Type B pancreatic cell (in vitro differentiated cells): ENCODE measurements around the gene TRIO. TPM values are rescaled to one million over a fixed set of nuclear protein-coding genes. Genes with fewer than 3 reads are reported as not detected.

Experiments
- DNase-seq: peaks from one replicate; pipeline ENCODE4 v3.0.0; 2021; ENCODE audit warnings: mixed read lengths; ENCODE audit not compliant: unreplicated experiment; ENCODE audit errors: extremely low spot score
- H3K27ac Mint-ChIP-seq: 2 replicates; pipeline ENCODE4 v1.8.0; 2021; ENCODE audit warnings: mild to moderate bottlenecking, mixed read lengths
- H3K27me3 Mint-ChIP-seq: 2 replicates; pipeline ENCODE4 v1.8.0; 2021; ENCODE audit warnings: mixed read lengths
- H3K36me3 Mint-ChIP-seq: 2 replicates; pipeline ENCODE4 v1.8.0; 2021; ENCODE audit warnings: mixed read lengths
- H3K4me1 Mint-ChIP-seq: one replicate; pipeline ENCODE4 v1.8.0; 2021; ENCODE audit warnings: mixed read lengths; ENCODE audit not compliant: unreplicated experiment
- H3K4me3 Mint-ChIP-seq: 2 replicates; pipeline ENCODE4 v1.8.0; 2021; ENCODE audit warnings: mild to moderate bottlenecking, mixed read lengths
- H3K9me3 Mint-ChIP-seq: 2 replicates; pipeline ENCODE4 v1.8.0; 2021; ENCODE audit warnings: mixed read lengths
- CTCF ChIP-seq: fragments of 200-600 bp; sonication (generic); conservative IDR thresholded peaks from 2 replicates; pipeline ENCODE4 v1.5.0; 2021; ENCODE audit warnings: antibody characterized with exemption, mild to moderate bottlenecking
- total RNA-seq: library from RNA; stranded (reverse); gene quantifications from 2 replicates; pipeline ENCODE4 v1.2.1, GENCODE V29; 2021; ENCODE audit warnings: low replicate concordance

TRIO gene
- total RNA-seq, 1 donor from 2014 or later: 145 TPM

DNA sequence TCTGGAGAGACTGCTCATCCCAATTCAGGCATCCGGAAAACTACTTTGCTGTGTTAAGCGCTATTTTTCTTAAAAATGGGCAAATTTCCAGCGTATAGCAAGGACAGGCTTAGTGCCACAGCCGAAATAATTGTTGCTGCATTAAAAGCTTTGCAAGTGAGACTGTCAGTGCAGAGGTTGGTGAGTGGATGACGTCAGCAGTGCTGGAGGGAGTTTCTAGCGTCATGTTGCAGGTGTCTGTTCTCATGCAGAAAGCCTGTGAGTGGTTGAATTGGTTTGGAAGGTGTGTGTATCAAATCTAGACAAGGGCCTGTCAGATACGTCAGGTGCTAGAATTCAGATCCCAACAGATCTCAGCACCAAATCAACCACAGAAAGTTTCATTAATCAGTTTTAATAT, 204.4 kb downstream of the TRIO start:
- H3K4me1 Mint-ChIP-seq: peaks cover 11% of the 10 kb centered on the region
- TF ChIP-seq CTCF: no peak

GRCh38 chr5:14348142-14348541, 205.0 kb downstream of the TRIO start:
- no peak for TF ChIP-seq CTCF
- H3K4me1 Mint-ChIP-seq: peaks cover 11% of the 10 kb centered on the region
- no peak for DNase-seq
- no peaks in the 10 kb centered on the region for H3K27me3 Mint-ChIP-seq
- peaks cover 32% of the 10 kb centered on the region for H3K36me3 Mint-ChIP-seq
- no peak overlapping the region for H3K27ac Mint-ChIP-seq
- no peaks in the 10 kb centered on the region for H3K9me3 Mint-ChIP-seq
- no peak overlapping the region for H3K4me3 Mint-ChIP-seq

More for the DNA sequence above, 204.4 kb downstream of the TRIO start:
- DNase-seq: no peak
- H3K27me3 Mint-ChIP-seq: no peaks in the 10 kb centered on the region
- H3K36me3 Mint-ChIP-seq: peaks cover 34% of the 10 kb centered on the region
- H3K27ac Mint-ChIP-seq: no peak overlapping the region
- no peaks in the 10 kb centered on the region for H3K9me3 Mint-ChIP-seq
- no peak overlapping the region for H3K4me3 Mint-ChIP-seq

GRCh38 chr5:14349029-14349428, 205.9 kb downstream of the TRIO start:
- no peak overlapping the region for H3K27ac Mint-ChIP-seq
- H3K4me3 Mint-ChIP-seq: no peak overlapping the region
- no peak for TF ChIP-seq CTCF
- no peaks in the 10 kb centered on the region for H3K27me3 Mint-ChIP-seq
- H3K4me1 Mint-ChIP-seq: peaks cover 11% of the 10 kb centered on the region
- no peaks in the 10 kb centered on the region for H3K9me3 Mint-ChIP-seq
- no peak for DNase-seq
- H3K36me3 Mint-ChIP-seq: peaks cover 28% of the 10 kb centered on the region

GRCh38 chr5:14351086-14351661, 208.0 kb downstream of the TRIO start:
- no peak for TF ChIP-seq CTCF
- peaks cover 18% of the 10 kb centered on the region for H3K36me3 Mint-ChIP-seq
- H3K4me3 Mint-ChIP-seq: no peak overlapping the region
- no peaks in the 10 kb centered on the region for H3K9me3 Mint-ChIP-seq
- H3K27ac Mint-ChIP-seq: no peak overlapping the region
- H3K27me3 Mint-ChIP-seq: no peaks in the 10 kb centered on the region
- peaks cover 16% of the 10 kb centered on the region for H3K4me1 Mint-ChIP-seq
- DNase-seq: no peak

DNA sequence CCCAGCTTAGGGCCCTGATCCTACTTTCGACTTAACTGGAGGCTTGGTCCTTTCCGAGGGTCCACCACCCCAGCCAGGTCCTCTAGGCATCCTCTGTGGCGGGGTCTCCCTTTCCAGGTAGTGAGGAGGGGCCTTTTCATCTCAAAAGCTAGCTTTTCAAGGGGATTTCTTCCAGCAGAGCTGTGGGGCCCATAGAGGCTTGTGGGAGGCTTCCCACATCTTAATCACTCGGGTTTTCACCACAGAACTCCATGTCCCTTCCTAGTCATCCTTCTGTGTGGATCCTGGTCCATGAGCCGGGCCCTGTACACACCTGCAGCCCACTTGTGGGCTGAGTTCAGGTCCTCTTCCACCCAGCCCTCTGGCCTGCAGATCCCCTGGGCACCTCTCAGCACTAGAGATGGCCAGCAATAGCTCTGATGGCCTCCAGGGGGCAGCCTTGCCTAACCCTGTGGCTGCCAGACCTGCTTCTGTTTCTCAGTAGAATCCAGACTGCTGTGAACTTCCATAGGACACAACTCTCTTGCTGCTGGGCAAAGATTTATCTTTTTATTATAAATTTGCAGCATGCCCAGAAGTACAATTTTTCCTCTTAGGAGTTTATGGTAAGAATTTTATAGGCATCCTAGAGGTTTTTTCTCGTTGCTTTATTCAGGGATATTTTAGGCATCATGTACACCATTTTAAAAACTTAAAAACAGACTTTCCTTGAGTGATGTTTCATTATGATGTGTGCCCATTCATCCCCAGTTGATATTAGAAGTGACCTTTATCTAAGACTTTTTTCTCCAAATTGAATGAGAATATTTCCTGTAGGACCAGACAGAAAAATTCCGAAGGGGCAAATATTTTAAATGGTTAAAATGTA, 208.9 kb downstream of the TRIO start:
- no peak for DNase-seq

More for the DNA sequence above, 208.9 kb downstream of the TRIO start:
- Mint-ChIP-seq H3K9me3 (no peaks in the 10 kb centered on the region), H3K27me3 (no peaks in the 10 kb centered on the region), H3K27ac (no peak overlapping the region), H3K36me3 (peaks cover 12% of the 10 kb centered on the region), H3K4me1 (peaks cover 20% of the 10 kb centered on the region), H3K4me3 (no peak overlapping the region)
- peak; percentile 96 for TF ChIP-seq CTCF
